GM12878 (cell line): ENCODE data around the gene LSM12. TPM values are rescaled to one million over a fixed set of nuclear protein-coding genes. Genes with fewer than 3 reads are reported as not detected.

Experiments
- ATAC-seq: fragments of 200-7000 bp; cut with Tn5 transposase; 3 replicates; pipeline ENCODE4 v1.9.1; 2020; ENCODE audit warnings: mild to moderate bottlenecking, moderate library complexity
- BruUV-seq: library from RNA; stranded (reverse); fragments of 400-500 nt; replicated peaks from 2 replicates; lab custom pipeline; 2021; lab: Mats Ljungman, UMichigan
- CTCF ChIA-PET: fragments of 300-600 bp; sonication (Branson Sonifier 250); formaldehyde crosslinking; extraction: SDS; loops from one replicate; lab custom pipeline; 2021; ENCODE audit warnings: inconsistent platforms; lab: Yijun Ruan, JAX
- POLR2A ChIA-PET: fragments of 350-600 bp; formaldehyde crosslinking; extraction: SDS; loops from one replicate; lab custom pipeline; 2021; ENCODE audit warnings: inconsistent platforms; lab: Charles Lee
- RAD21 ChIA-PET: fragments of 300-600 bp; sonication (Branson Sonifier 250); formaldehyde crosslinking; loops from one replicate; lab custom pipeline; 2023; ENCODE audit warnings: antibody characterized with exemption; ENCODE audit not compliant: unreplicated experiment; lab: Charles Lee
- SMC1A ChIA-PET: fragments of 300-600 bp; sonication (Branson Sonifier 250); formaldehyde crosslinking; loops from one replicate; lab custom pipeline; 2023; ENCODE audit not compliant: unreplicated experiment, uncharacterized antibody; lab: Charles Lee
- DNase-seq: peaks from one replicate; pipeline ENCODE4 v3.0.0-alpha.2; 2011; ENCODE audit warnings: low read depth, low spot score
- FAIRE-seq: peaks from 3 replicates; lab custom pipeline; 2011; peaks lifted over from hg19 to GRCh38; lab: Jason Lieb, UNC
- H2AFZ ChIP-seq: 2 replicates; pipeline ENCODE4 v1.6.0; 2011; ENCODE audit warnings: low read depth, low read length, control low read depth; ENCODE audit not compliant: control insufficient read depth
- H3K27ac ChIP-seq: 2 replicates; pipeline ENCODE4 v1.5.1; 2011; ENCODE audit warnings: control low read depth; ENCODE audit not compliant: control insufficient read depth, insufficient read depth
- H3K27me3 ChIP-seq, 2 experiments: replicated peaks in 1 of 2; 2 replicates each; pipeline versions ENCODE4 v1.6.0 to v1.6.1; 2011; ENCODE audit warnings: low read length in 1 of 2; ENCODE audit not compliant: control insufficient read depth in 2 of 2, insufficient read depth in 2 of 2
- H3K36me3 ChIP-seq, 2 experiments: 2 replicates each; pipeline ENCODE4 v1.5.1; 2011; ENCODE audit warnings: low read length in 1 of 2; ENCODE audit not compliant: control insufficient read depth in 2 of 2, insufficient read depth in 2 of 2
- H3K4me1 ChIP-seq: 2 replicates; pipeline ENCODE4 v1.6.1; 2011; ENCODE audit warnings: mild to moderate bottlenecking, low read length, moderate library complexity, mixed read lengths; ENCODE audit not compliant: control insufficient read depth, insufficient read depth
- H3K4me2 ChIP-seq: 2 replicates; pipeline ENCODE4 v1.6.0; 2011; ENCODE audit warnings: control low read depth; ENCODE audit not compliant: control insufficient read depth, insufficient read depth
- H3K4me3 ChIP-seq: fragments of 200-600 bp; sonication (generic); 2 replicates; pipeline ENCODE4 v1.5.1; 2016
- H3K79me2 ChIP-seq: 2 replicates; pipeline ENCODE4 v1.6.0; 2011; ENCODE audit warnings: low read length; ENCODE audit not compliant: control insufficient read depth, insufficient read depth
- H3K9ac ChIP-seq: 2 replicates; pipeline ENCODE4 v1.8.0; 2011; ENCODE audit warnings: low read length, control low read depth, mixed read lengths; ENCODE audit not compliant: control insufficient read depth, insufficient read depth
- H3K9me3 ChIP-seq: replicated peaks from 3 replicates; pipeline ENCODE4 v1.5.1; 2011; ENCODE audit warnings: mild to moderate bottlenecking, low read length; ENCODE audit not compliant: control insufficient read depth, insufficient read depth
- H4K20me1 ChIP-seq: 2 replicates; pipeline ENCODE4 v1.6.0; 2011; ENCODE audit not compliant: control insufficient read depth, insufficient read depth
- FOXK2 ChIP-seq: fragments of 450-650 bp; IDR thresholded peaks from 2 replicates; pipeline ENCODE4 v1.6.1; 2017; ENCODE audit warnings: mild to moderate bottlenecking, moderate library complexity
- HCFC1 ChIP-seq: fragments of 150-350 bp; IDR thresholded peaks from 2 replicates; pipeline ENCODE4 v1.6.1; 2014; ENCODE audit warnings: low read length
- MYB ChIP-seq: fragments of 150-350 bp; IDR thresholded peaks from 2 replicates; pipeline ENCODE4 v1.6.1; 2014; ENCODE audit warnings: mild to moderate bottlenecking, low read depth, low read length, borderline replicate concordance
- PAX8 ChIP-seq: fragments of 450-650 bp; IDR thresholded peaks from 2 replicates; pipeline ENCODE4 v1.6.1; 2017; ENCODE audit warnings: mild to moderate bottlenecking, moderate library complexity
- POLR2A ChIP-seq: IDR thresholded peaks from 2 replicates; pipeline ENCODE4 v1.6.1; 2011; ENCODE audit warnings: low read depth, mild to moderate bottlenecking, low read length
- SUPT20H ChIP-seq: IDR thresholded peaks from 2 replicates; pipeline ENCODE4 v1.6.1; 2011; ENCODE audit warnings: low read depth, mild to moderate bottlenecking, low read length, moderate library complexity, borderline replicate concordance; ENCODE audit not compliant: control insufficient read depth
- ZNF274 ChIP-seq: IDR thresholded peaks from one replicate; pipeline ENCODE4 v1.8.0; 2011; ENCODE audit not compliant: insufficient read length, insufficient read depth
- WGBS: methylation state at CpG from one replicate; pipeline ENCODE4 v1.1.6; 2016; ENCODE audit warnings: low lambda C conversion rate; ENCODE audit not compliant: insufficient replicate concordance, insufficient coverage; ENCODE audit errors: missing lambda C conversion rate; 5-methylcytosine and 5-hydroxymethylcytosine counted together
- in situ Hi-C: fragments of 300-500 bp; cut with MboI; formaldehyde crosslinking; loops from 9 replicates; pipeline ENCODE4 v1.14.3; 2018; ENCODE audit warnings: mixed read lengths
- intact Hi-C: fragments of 100-400 bp; cut with micrococcal nuclease; formaldehyde crosslinking; loops from one replicate; pipeline ENCODE4 v1.14.2; 2022; ENCODE audit not compliant: unreplicated experiment
- polyA plus RNA-seq, 11 experiments: library from polyadenylated mRNA; depleted of rRNA in 4 of 11; unstranded in 6 of 11; stranded (reverse) in 5 of 11; fragments of >200 nt; fragmentation: Nextera tagmentation in 4 of 11; fragmentation: Illumina TruSeq in 1 of 11; extraction: Ambion mirVana in 4 of 11; extraction: Trizol in 1 of 11; gene quantifications; 1 replicate in 1 of 11; 2 replicates in 10 of 11; pipeline versions ENCODE4 v1.2.1 to v1.2.3, GENCODE V29; 2011 to 2016; ENCODE audit warnings: inconsistent platforms in 2 of 11, missing spikeins in 2 of 11, low read depth in 1 of 11
- total RNA-seq, 4 experiments: library from RNA; depleted of rRNA in 3 of 4; stranded (reverse); fragments of >200 nt in 3 of 4; fragmentation: Illumina TruSeq in 1 of 4; extraction: Trizol in 1 of 4; gene quantifications; 2 replicates each; pipeline versions ENCODE4 v1.2.1 to v1.2.3, GENCODE V29; 2013 to 2021

The LSM12 gene
- total and polyA plus RNA-seq, 10 of the 15 experiments (the other 5 are each of a cell fraction or from before 2014, with no cell fraction given), result 51.1 to 206 (median 70.8) TPM

DNA sequence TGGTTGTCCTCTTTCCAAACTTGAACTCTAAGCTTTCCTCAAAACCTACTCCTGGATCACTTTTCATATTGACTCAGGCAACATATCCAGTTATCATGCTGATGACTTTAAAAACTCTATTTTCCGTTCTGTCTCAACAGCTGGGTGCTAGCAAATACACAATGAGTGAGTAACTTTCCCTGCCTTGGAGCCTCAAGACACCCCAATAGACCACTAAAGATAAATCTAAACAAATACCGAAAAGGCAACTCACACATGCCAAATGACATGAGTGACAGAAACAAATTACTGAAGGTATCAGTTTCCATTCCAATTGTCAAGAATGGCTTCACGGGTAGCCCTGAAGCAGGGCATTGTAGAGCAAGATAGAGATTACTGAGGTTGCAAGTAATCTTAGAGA lies 36.0 kb downstream of the LSM12 start:
- H3K9ac ChIP-seq, result no peak overlapping the region
- no peak overlapping the region for H3K27ac ChIP-seq
- H4K20me1 ChIP-seq, result no peaks in the 10 kb centered on the region
- no peak overlapping the region for H2AFZ ChIP-seq
- H3K9me3 ChIP-seq, result no peaks in the 10 kb centered on the region
- H3K4me2 ChIP-seq, result no peak overlapping the region
- TF ChIP-seq ZNF274 (no peak), HCFC1 (no peak), MYB (no peak), SUPT20H (no peak)
- TF ChIP-seq, all 136 proteins: peak for 0
- FAIRE-seq (no peak), DNase-seq (no peak), ATAC-seq (no peak)
- Histone ChIP-seq H3K4me3 (no peak overlapping the region), H3K27me3 (no peaks in the 10 kb centered on the region), H3K36me3 (peaks cover 5 to 20% of the 10 kb centered on the region in 2 experiments), H3K4me1 (no peaks in the 10 kb centered on the region), H3K79me2 (no peaks in the 10 kb centered on the region)
- ChIA-PET POLR2A (no interaction called here), SMC1A (no interaction called here), CTCF (interaction anchor here (1.2 kb wide), 1 partner anchor 11 kb away, joined by 3 read pairs; no protein-coding TSS in a partner anchor), RAD21 (no interaction called here)
- intact Hi-C loops (no loop called here), in situ Hi-C loops (no loop called here)
- BruUV-seq, result no TSS peak
- WGBS, result 63% methylated on average over 3 of the region's 3 CpGs

DNA sequence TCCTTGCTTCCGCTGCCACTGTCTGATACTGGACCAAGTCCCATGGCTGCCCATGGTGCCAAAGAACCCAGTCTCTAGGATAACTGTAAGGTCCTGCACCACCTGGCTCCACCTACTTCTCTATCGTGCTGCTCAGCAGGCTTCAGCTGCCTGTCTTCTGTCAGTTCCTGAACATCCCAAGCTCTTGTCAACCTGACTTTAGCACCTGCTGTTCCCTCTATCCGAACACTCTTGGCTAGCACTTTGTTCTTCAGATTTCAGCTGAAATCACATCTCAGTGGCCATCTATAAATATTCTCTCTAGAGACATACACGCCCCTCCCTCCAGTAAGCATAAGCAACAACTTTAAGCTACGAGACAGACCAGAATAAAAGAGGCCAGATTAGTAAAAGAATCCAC lies 36.7 kb downstream of the LSM12 start:
- Histone ChIP-seq H3K9ac (no peak overlapping the region), H3K27me3 (no peaks in the 10 kb centered on the region), H4K20me1 (no peaks in the 10 kb centered on the region), H3K4me3 (no peak overlapping the region), H3K36me3 (peaks cover 5 to 20% of the 10 kb centered on the region in 2 experiments), H3K27ac (no peak overlapping the region), H3K4me1 (no peaks in the 10 kb centered on the region), H3K4me2 (no peak overlapping the region), H3K79me2 (no peaks in the 10 kb centered on the region), H2AFZ (no peak overlapping the region), H3K9me3 (no peaks in the 10 kb centered on the region)
- FAIRE-seq, result no peak
- SMC1A ChIA-PET, result interaction anchor here (1.6 kb wide), 1 partner anchor 12 kb away, joined by 5 read pairs; no protein-coding TSS in a partner anchor
- 85% methylated on average over 5 of the region's 5 CpGs for WGBS
- RAD21 ChIA-PET, result interaction anchor here (0.6 kb wide), 1 partner anchor 118 kb away, joined by 3 read pairs; no protein-coding TSS in a partner anchor
- CTCF ChIA-PET, result interaction anchor here (0.6 to 1.3 kb wide), 3 partner anchors 12 to 939 kb away, joined by 3 read pairs; no protein-coding TSS in a partner anchor
- TF ChIP-seq POLR2A (0 out of 2 replicates have a peak, but pooled peaks have one; percentile 33), PAX8 (no peak), FOXK2 (no peak)
- intact Hi-C loops (no loop called here), in situ Hi-C loops (no loop called here)
- DNase-seq, result no peak
- no peak for ATAC-seq
- POLR2A ChIA-PET, result no interaction called here
- TSS peak; percentile 37 for BruUV-seq
